Esophagus squamous epithelium (tissue), 5 donors: Measurements from ENCODE around the gene DLG2. TPM values are rescaled to one million over a fixed set of nuclear protein-coding genes. Genes with fewer than 3 reads are reported as not detected.
"Not testable (repeated sequence)": the region's sequence is repeated elsewhere in the genome, so short reads cannot be mapped to it uniquely, and the experiment has no call there.

Experiments used
- DNase-seq: peaks from one replicate; lab custom pipeline; 2025; lab: John Stamatoyannopoulos, UW
- H3K27ac ChIP-seq, 4 donors: fragments of 200-600 bp; sonication (generic); one replicate each; pipeline ENCODE4 v1.5.1; 2016 to 2019; ENCODE audit warnings: mild to moderate bottlenecking in 1 of 4
- H3K27me3 ChIP-seq, 4 donors: fragments of 200-600 bp; sonication (generic); 1 replicate in 3 of 4; 2 replicates in 1 of 4; pipeline versions ENCODE4 v1.5.1 to v1.6.0; 2017 to 2021; ENCODE audit warnings: antibody characterized with exemption in 1 of 4
- H3K36me3 ChIP-seq, 3 donors: fragments of 200-600 bp; sonication (generic); one replicate each; pipeline ENCODE4 v1.5.1; 2016 to 2019
- H3K4me1 ChIP-seq, 3 donors: fragments of 200-600 bp; sonication (generic); one replicate each; pipeline ENCODE4 v1.5.1; 2017 to 2019
- H3K4me3 ChIP-seq, 4 donors: fragments of 200-600 bp; sonication (generic); 1 replicate in 3 of 4; 2 replicates in 1 of 4; pipeline ENCODE4 v1.5.1; 2016 to 2019; ENCODE audit warnings: mild to moderate bottlenecking in 2 of 4, moderate library complexity in 1 of 4
- H3K9me3 ChIP-seq, 3 donors: fragments of 200-600 bp; sonication (generic); one replicate each; pipeline ENCODE4 v1.5.1; 2016 to 2019
- POLR2A ChIP-seq, 4 donors: fragments of 450-650 bp; IDR thresholded peaks; one replicate each; pipeline ENCODE4 v1.6.1; 2017; ENCODE audit warnings: antibody characterized with exemption in 4 of 4, mild to moderate bottlenecking in 4 of 4, moderate library complexity in 3 of 4
- WGBS, 2 donors: methylation state at CpG; one replicate each; pipeline ENCODE4 v1.1.5; 2018; 5-methylcytosine and 5-hydroxymethylcytosine counted together
- intact Hi-C: fragments of 100-400 bp; cut with DNase I; formaldehyde crosslinking; loops from one replicate; pipeline ENCODE4 v1.15.0; 2022
- total RNA-seq, 4 donors: library from RNA; depleted of rRNA; stranded (reverse); fragments of >200 nt; gene quantifications; one replicate each; pipeline ENCODE4 v1.1.0, GENCODE V29; 2016
- TF ChIP-seq, protein P1 (sequence below), 6 experiments: fragments of 450-650 bp in 4 of 6; fragments of 200-600 bp in 2 of 6; sonication (generic) in 2 of 6; IDR thresholded peaks; one replicate each; pipeline ENCODE4 v1.5.1; 2016 to 2019; ENCODE audit warnings: antibody characterized with exemption in 6 of 6, mild to moderate bottlenecking in 4 of 6, moderate library complexity in 4 of 6
- donor health status: DM: yes; HTN: yes; CAD: no.

Gene DLG2
- total RNA-seq, 4 donors from 2014 or later, result 2.9 to 27.7 (median 12.6) TPM

DNA sequence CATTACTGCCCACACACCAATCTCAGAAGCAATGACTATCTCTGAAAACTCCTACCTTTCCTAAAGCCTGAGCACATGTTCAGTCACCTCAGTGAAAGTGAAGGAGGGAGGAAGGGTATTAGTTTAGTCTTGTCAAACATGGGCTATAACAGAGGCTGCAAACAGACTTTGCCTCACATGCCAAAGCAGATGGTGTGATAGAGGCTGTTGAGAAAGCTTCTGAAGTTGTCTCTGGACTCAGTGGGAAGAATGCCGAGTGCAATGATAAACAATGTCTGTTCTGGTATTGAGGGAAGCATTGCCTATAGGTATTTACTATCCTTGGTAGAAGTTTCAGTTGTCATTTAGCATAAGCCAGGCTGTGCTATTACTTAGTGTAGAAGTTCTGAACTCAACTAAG is 2026.5 kb downstream of the DLG2 start:
- Histone ChIP-seq H3K36me3 (no peaks in the 10 kb centered on the region), H3K27me3 (no peaks in the 10 kb centered on the region), H3K27ac (no peak overlapping the region), H3K9me3 (no peaks in the 10 kb centered on the region), H3K4me3 (no peak overlapping the region), H3K4me1 (peaks cover 0 to 18% (median 0%) of the 10 kb centered on the region in 3 donors)
- intact Hi-C loops, result no loop called here
- DNase-seq, result no peak
- no peak for TF ChIP-seq POLR2A (IDR thresholded peaks at IDR 0.05)
- TF ChIP-seq, protein P1, sequence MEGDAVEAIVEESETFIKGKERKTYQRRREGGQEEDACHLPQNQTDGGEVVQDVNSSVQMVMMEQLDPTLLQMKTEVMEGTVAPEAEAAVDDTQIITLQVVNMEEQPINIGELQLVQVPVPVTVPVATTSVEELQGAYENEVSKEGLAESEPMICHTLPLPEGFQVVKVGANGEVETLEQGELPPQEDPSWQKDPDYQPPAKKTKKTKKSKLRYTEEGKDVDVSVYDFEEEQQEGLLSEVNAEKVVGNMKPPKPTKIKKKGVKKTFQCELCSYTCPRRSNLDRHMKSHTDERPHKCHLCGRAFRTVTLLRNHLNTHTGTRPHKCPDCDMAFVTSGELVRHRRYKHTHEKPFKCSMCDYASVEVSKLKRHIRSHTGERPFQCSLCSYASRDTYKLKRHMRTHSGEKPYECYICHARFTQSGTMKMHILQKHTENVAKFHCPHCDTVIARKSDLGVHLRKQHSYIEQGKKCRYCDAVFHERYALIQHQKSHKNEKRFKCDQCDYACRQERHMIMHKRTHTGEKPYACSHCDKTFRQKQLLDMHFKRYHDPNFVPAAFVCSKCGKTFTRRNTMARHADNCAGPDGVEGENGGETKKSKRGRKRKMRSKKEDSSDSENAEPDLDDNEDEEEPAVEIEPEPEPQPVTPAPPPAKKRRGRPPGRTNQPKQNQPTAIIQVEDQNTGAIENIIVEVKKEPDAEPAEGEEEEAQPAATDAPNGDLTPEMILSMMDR (IDR thresholded peaks at IDR 0.05), result no peak
- 47 to 56% methylated on average over 1 of the region's 1 CpG for WGBS, 2 donors

- Histone ChIP-seq H3K4me3 (no peak overlapping the region), H3K4me1 (peaks cover 0 to 18% (median 0%) of the 10 kb centered on the region in 3 donors), H3K27ac (no peak overlapping the region), H3K9me3 (no peaks in the 10 kb centered on the region), H3K36me3 (no peaks in the 10 kb centered on the region), H3K27me3 (no peaks in the 10 kb centered on the region)
- no peak for DNase-seq
- WGBS, 2 donors, result 65 to 78% methylated on average over 3 of the region's 3 CpGs
- no peak for TF ChIP-seq POLR2A (IDR thresholded peaks at IDR 0.05)
- TF ChIP-seq, protein P1 (IDR thresholded peaks at IDR 0.05), result no peak
- intact Hi-C loops, result no loop called here
Observed at GRCh38 chr11:83599066-83599465, 2028.1 kb downstream of the DLG2 start.

DNA sequence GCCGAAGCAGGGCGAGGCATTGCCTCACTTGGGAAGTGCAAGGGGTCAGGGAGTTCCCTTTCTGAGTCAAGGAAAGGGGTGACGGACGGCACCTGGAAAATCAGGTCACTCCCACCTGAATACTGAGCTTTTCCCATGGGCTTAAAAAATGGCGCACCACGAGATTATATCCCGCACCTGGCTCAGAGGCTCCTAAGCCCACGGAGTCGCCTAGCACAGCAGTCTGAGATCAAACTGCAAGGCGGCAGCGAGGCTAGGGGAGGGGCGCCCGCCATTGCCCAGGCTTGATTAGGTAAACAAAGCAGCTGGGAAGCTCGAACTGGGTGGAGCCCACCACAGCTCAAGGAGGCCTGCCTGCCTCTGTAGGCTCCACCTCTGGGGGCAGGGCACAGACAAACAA is 2039.3 kb downstream of the DLG2 start:
- H3K9me3 ChIP-seq, intact Hi-C loops, H3K36me3 ChIP-seq, DNase-seq, H3K27ac ChIP-seq, H3K27me3 ChIP-seq: not testable (repeated sequence)
- Histone ChIP-seq H3K4me3 (peak overlapping the region in 1 of 4 donors; percentile 21), H3K4me1 (peaks cover 0 to 11% (median 0%) of the 10 kb centered on the region in 3 donors)
- 51 to 92% methylated on average over 2 to 4 of the region's 14 CpGs for WGBS, 2 donors

GRCh38 chr11:83583757-83584366 is 2043.3 kb downstream of the DLG2 start:
- Histone ChIP-seq H3K4me3 (no peak overlapping the region), H3K36me3 (no peaks in the 10 kb centered on the region), H3K27me3 (no peaks in the 10 kb centered on the region), H3K27ac (no peak overlapping the region), H3K4me1 (peaks cover 0 to 14% (median 0%) of the 10 kb centered on the region in 3 donors), H3K9me3 (no peaks in the 10 kb centered on the region)
- 48 to 54% methylated on average over 3 of the region's 3 CpGs for WGBS, 2 donors
- TF ChIP-seq, protein P1 (IDR thresholded peaks at IDR 0.05), result no peak
- no peak for TF ChIP-seq POLR2A (IDR thresholded peaks at IDR 0.05)
- intact Hi-C loops, result no loop called here
- DNase-seq, result no peak

GRCh38 chr11:83574519-83574918 is 2052.6 kb downstream of the DLG2 start:
- DNase-seq, result no peak

GRCh38 chr11:83572581-83573496 is 2054.3 kb downstream of the DLG2 start:
- Histone ChIP-seq H3K4me3 (no peak overlapping the region), H3K27me3 (no peaks in the 10 kb centered on the region), H3K9me3 (no peaks in the 10 kb centered on the region), H3K4me1 (no peaks in the 10 kb centered on the region), H3K27ac (no peak overlapping the region), H3K36me3 (no peaks in the 10 kb centered on the region)
- WGBS, 2 donors, result 53 to 60% methylated on average over 5 of the region's 5 CpGs
- TF ChIP-seq POLR2A (IDR thresholded peaks at IDR 0.05), result no peak
- TF ChIP-seq, protein P1 (IDR thresholded peaks at IDR 0.05), result no peak
- intact Hi-C loops, result no loop called here
- DNase-seq, result no peak

More at GRCh38 chr11:83574519-83574918, 2052.6 kb downstream of the DLG2 start:
- Histone ChIP-seq H3K36me3 (no peaks in the 10 kb centered on the region), H3K27ac (no peak overlapping the region), H3K4me1 (no peaks in the 10 kb centered on the region), H3K27me3 (no peaks in the 10 kb centered on the region), H3K4me3 (no peak overlapping the region), H3K9me3 (no peaks in the 10 kb centered on the region)
- intact Hi-C loops, result no loop called here
- no peak for TF ChIP-seq POLR2A (IDR thresholded peaks at IDR 0.05)
- WGBS, 2 donors, result 33 to 39% methylated on average over 2 of the region's 2 CpGs
